Esophagus muscularis mucosa (tissue), 4 donors: Measurements from ENCODE around the gene HK1. TPM values are rescaled to one million over a fixed set of nuclear protein-coding genes. Genes with fewer than 3 reads are reported as not detected.

Source experiments
- DNase-seq: peaks from one replicate; pipeline ENCODE4 v3.0.0-alpha.2; 2017; ENCODE audit errors: extremely low spot score
- H3K27ac ChIP-seq, 4 donors: fragments of 200-600 bp; sonication (generic); replicated peaks in 1 of 4; 1 replicate in 3 of 4; 2 replicates in 1 of 4; pipeline ENCODE4 v1.5.1; 2016 to 2019; ENCODE audit warnings: mild to moderate bottlenecking in 1 of 4
- H3K27me3 ChIP-seq, 4 donors: fragments of 200-600 bp; sonication (generic); one replicate each; pipeline versions ENCODE4 v1.5.1 to v1.6.0; 2016 to 2019
- H3K36me3 ChIP-seq, 4 donors: fragments of 200-600 bp; sonication (generic); one replicate each; pipeline ENCODE4 v1.5.1; 2016 to 2019
- H3K4me1 ChIP-seq, 4 donors: fragments of 200-600 bp; sonication (generic); one replicate each; pipeline ENCODE4 v1.5.1; 2016 to 2019
- H3K4me3 ChIP-seq, 4 donors: fragments of 200-600 bp; sonication (generic); 1 replicate in 2 of 4; 2 replicates in 2 of 4; pipeline ENCODE4 v1.5.1; 2016 to 2019; ENCODE audit warnings: mild to moderate bottlenecking in 4 of 4, moderate library complexity in 1 of 4
- H3K9me3 ChIP-seq, 4 donors: fragments of 200-600 bp; sonication (generic); 1 replicate in 3 of 4; 2 replicates in 1 of 4; pipeline ENCODE4 v1.5.1; 2016 to 2019
- CTCF ChIP-seq, 3 experiments: fragments of 200-600 bp in 2 of 3; fragments of 450-650 bp in 1 of 3; sonication (generic) in 2 of 3; IDR thresholded peaks; one replicate each; pipeline ENCODE4 v1.5.1; 2017 to 2019; ENCODE audit warnings: antibody characterized with exemption in 3 of 3, mild to moderate bottlenecking in 2 of 3, moderate library complexity in 1 of 3
- EP300 ChIP-seq: sonication (generic); formaldehyde crosslinking; IDR thresholded peaks from one replicate; pipeline ENCODE4 v1.6.1; 2017; ENCODE audit warnings: antibody characterized with exemption
- POLR2A ChIP-seq: fragments of 450-650 bp; IDR thresholded peaks from one replicate; pipeline ENCODE4 v1.6.1; 2017; ENCODE audit warnings: antibody characterized with exemption, moderate library complexity, mild to moderate bottlenecking, low read depth
- POLR2AphosphoS5 ChIP-seq, 2 donors: sonication (generic); formaldehyde crosslinking; IDR thresholded peaks; one replicate each; pipeline ENCODE4 v1.6.1; 2017; ENCODE audit warnings: antibody characterized with exemption in 2 of 2
- WGBS: methylation state at CpG from one replicate; pipeline ENCODE4 v1.1.5; 2018; 5-methylcytosine and 5-hydroxymethylcytosine counted together
- intact Hi-C: fragments of 100-400 bp; cut with DNase I; formaldehyde crosslinking; loops from one replicate; pipeline ENCODE4 v1.15.1; 2023
- total RNA-seq, 4 donors: library from RNA; depleted of rRNA; stranded (reverse); fragments of >200 nt; gene quantifications; one replicate each; pipeline versions ENCODE4 v1.1.0 to v1.2.1, GENCODE V29; 2016

The HK1 gene
- total RNA-seq, 4 donors from 2014 or later, result 114 to 188 (median 151) TPM

DNA sequence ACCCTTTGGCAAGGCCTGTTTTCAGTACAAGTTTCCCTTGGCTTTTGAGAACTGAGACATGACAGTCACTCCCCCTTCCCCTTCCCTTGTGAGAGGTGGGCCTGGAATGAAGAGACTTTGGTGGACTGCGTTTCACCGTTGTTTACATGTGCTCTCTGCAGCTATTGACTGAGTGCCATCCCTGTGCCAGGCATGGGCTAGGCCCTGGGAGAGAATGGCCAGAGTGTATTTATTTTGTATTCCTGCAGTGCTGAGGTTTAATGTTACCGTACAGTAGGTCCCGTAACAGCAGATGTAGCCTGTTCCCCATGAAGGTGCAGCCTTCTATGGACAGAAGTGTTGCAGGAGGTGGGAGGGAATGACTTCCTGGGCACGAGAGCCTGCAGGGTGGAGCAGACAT lies 88.4 kb downstream of the HK1 start:
- WGBS, result 93% methylated on average over 4 of the region's 5 CpGs
- Histone ChIP-seq H3K9me3 (no peaks in the 10 kb centered on the region), H3K4me3 (no peak overlapping the region), H3K4me1 (peaks cover 17 to 50% (median 25%) of the 10 kb centered on the region in 4 donors), H3K36me3 (peaks cover 34 to 81% (median 69%) of the 10 kb centered on the region in 4 donors), H3K27me3 (no peaks in the 10 kb centered on the region), H3K27ac (no peak overlapping the region)
- no peak for DNase-seq
- intact Hi-C loops, result no loop called here
- no peak for TF ChIP-seq EP300

DNA sequence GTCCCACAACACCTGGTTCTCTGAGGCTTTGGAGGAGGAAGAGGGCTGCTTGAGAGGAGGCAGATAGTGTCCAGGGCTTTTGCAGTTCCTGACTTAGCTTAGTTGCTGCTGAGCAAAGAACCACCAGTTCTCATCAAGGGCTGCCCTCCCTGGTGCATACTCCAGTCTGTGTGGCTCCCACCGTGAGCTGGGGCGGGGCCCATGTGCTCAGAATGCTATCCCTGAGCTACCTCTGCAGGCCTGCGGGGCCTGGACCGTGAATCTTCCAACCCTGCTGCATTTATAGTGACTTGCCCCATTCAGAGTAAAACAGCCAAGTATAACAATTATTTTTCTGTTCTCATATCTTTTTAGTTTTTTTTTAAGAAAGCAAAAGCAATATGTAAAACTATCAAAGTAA lies 89.2 kb downstream of the HK1 start:
- Histone ChIP-seq H3K27ac (no peak overlapping the region), H3K4me1 (peaks cover 12 to 47% (median 18%) of the 10 kb centered on the region in 4 donors), H3K9me3 (no peaks in the 10 kb centered on the region), H3K36me3 (peaks cover 34 to 85% (median 71%) of the 10 kb centered on the region in 4 donors), H3K4me3 (no peak overlapping the region), H3K27me3 (no peaks in the 10 kb centered on the region)
- intact Hi-C loops, result no loop called here
- 86% methylated on average over 4 of the region's 4 CpGs for WGBS
- DNase-seq, result no peak
- TF ChIP-seq POLR2AphosphoS5 (IDR thresholded peaks at IDR 0.05), result no peak
- no peak for TF ChIP-seq POLR2A
- TF ChIP-seq CTCF (IDR thresholded peaks at IDR 0.05), result no peak
- no peak for TF ChIP-seq EP300

GRCh38 chr10:69372126-69372980 lies 94.1 kb downstream of the HK1 start:
- Histone ChIP-seq H3K4me1 (peaks cover 24 to 45% (median 39%) of the 10 kb centered on the region in 4 donors), H3K36me3 (peaks cover 20 to 72% (median 60%) of the 10 kb centered on the region in 4 donors), H3K27ac (peak overlapping the region in 2 of 4 donors; percentile 11 to 83), H3K4me3 (no peak overlapping the region), H3K27me3 (no peaks in the 10 kb centered on the region), H3K9me3 (no peaks in the 10 kb centered on the region)
- no peak for TF ChIP-seq POLR2AphosphoS5 (IDR thresholded peaks at IDR 0.05)
- no peak for TF ChIP-seq EP300
- TF ChIP-seq POLR2A, result no peak
- TF ChIP-seq CTCF (IDR thresholded peaks at IDR 0.05), result no peak
- no peak for DNase-seq
- 90% methylated on average over 9 of the region's 9 CpGs for WGBS
- intact Hi-C loops, result no loop called here

GRCh38 chr10:69374242-69374641 lies 95.9 kb downstream of the HK1 start:
- Histone ChIP-seq H3K9me3 (no peaks in the 10 kb centered on the region), H3K27ac (peak overlapping the region; percentile 78 to 84 (median 82)), H3K4me1 (peaks cover 35 to 57% (median 53%) of the 10 kb centered on the region in 4 donors), H3K4me3 (no peak overlapping the region), H3K27me3 (no peaks in the 10 kb centered on the region), H3K36me3 (peaks cover 17 to 69% (median 50%) of the 10 kb centered on the region in 4 donors)
- WGBS, result 95% methylated on average over 13 of the region's 13 CpGs
- intact Hi-C loops, result loop anchor here (2.0 kb wide), 1 partner anchor 41 kb away; no protein-coding TSS in a partner anchor
- TF ChIP-seq POLR2AphosphoS5 (IDR thresholded peaks at IDR 0.05) (no peak), EP300 (no peak), CTCF (IDR thresholded peaks at IDR 0.05) (no peak), POLR2A (no peak)
- no peak for DNase-seq

DNA sequence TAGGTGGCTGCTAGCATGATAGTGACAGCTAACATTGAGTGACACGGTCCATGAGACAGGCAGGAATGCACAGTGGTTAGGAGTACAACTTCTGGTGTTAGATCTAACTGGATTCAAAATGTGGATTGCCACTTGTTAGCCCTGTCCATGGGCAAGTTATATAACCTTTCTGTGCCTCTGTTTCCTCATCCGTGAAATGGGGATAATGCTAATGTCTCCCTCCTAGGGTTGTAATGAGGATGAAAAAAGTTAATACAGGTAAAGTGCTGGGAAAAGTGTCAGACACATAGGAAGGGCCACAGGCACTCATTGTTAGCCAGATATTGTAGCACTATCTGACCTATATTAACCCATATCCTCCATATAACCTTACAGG lies 96.6 kb downstream of the HK1 start:
- Histone ChIP-seq H3K4me1 (peaks cover 35 to 57% (median 53%) of the 10 kb centered on the region in 4 donors), H3K27ac (peak overlapping the region; percentile 78 to 84 (median 82)), H3K4me3 (peak overlapping the region in 2 of 4 donors; percentile 24 to 33), H3K36me3 (peaks cover 13 to 69% (median 50%) of the 10 kb centered on the region in 4 donors), H3K27me3 (no peaks in the 10 kb centered on the region), H3K9me3 (no peaks in the 10 kb centered on the region)
- WGBS, result 95% methylated on average over 2 of the region's 2 CpGs
- DNase-seq, result no peak
- TF ChIP-seq CTCF (IDR thresholded peaks at IDR 0.05) (no peak), POLR2A (no peak)
- intact Hi-C loops, result loop anchor here (2.0 kb wide), 1 partner anchor 42 kb away; no protein-coding TSS in a partner anchor
